HG02973 (cell line): ENCODE results near the gene CHD9NB.

Source experiments
- ATAC-seq: cut with Tn5 transposase; IDR thresholded peaks from one replicate; pipeline ENCODE4 v1.9.1; 2021; ENCODE audit warnings: moderate library complexity; ENCODE audit not compliant: unreplicated experiment

CHD9NB gene

GRCh38 chr16:53052519-53053501 lies at the start of gene CHD9NB:
CHD9NB (minus strand) TSS chr16:53052897; CDS start chr16:53044158, 8,739 bp downstream.
- ATAC-seq = no peak

GRCh38 chr16:53100889-53101288 lies 48.2 kb upstream of the CHD9NB start:
- no peak for ATAC-seq

- ATAC-seq = no peak
These were observed 47.5 kb upstream of the CHD9NB start for GRCh38 chr16:53100131-53100748.

GRCh38 chr16:53099318-53100130 lies 46.8 kb upstream of the CHD9NB start:
- peak; percentile 51 for ATAC-seq

GRCh38 chr16:53098526-53099317 lies 46.0 kb upstream of the CHD9NB start:
- ATAC-seq = peak; percentile 60

- ATAC-seq = no peak
These were observed 44.5 kb upstream of the CHD9NB start for GRCh38 chr16:53097190-53097589.

GRCh38 chr16:53094013-53094630 lies 41.4 kb upstream of the CHD9NB start:
- ATAC-seq = peak; percentile 42

- ATAC-seq = no peak
These were observed 40.6 kb upstream of the CHD9NB start for GRCh38 chr16:53093162-53093744.

GRCh38 chr16:53092284-53092683 lies 39.6 kb upstream of the CHD9NB start:
- no peak for ATAC-seq

GRCh38 chr16:53091466-53092211 lies 38.9 kb upstream of the CHD9NB start:
- peak; percentile 54 for ATAC-seq

GRCh38 chr16:53090591-53091411 lies 38.1 kb upstream of the CHD9NB start:
- ATAC-seq = no peak

GRCh38 chr16:53090286-53090590 lies 37.5 kb upstream of the CHD9NB start:
- ATAC-seq = no peak

- ATAC-seq = no peak
These were observed 37.0 kb upstream of the CHD9NB start for GRCh38 chr16:53089434-53090285.

- ATAC-seq = no peak
These were observed 34.4 kb upstream of the CHD9NB start for GRCh38 chr16:53087101-53087500.

- no peak for ATAC-seq
These were observed 33.3 kb upstream of the CHD9NB start for GRCh38 chr16:53085931-53086421.

GRCh38 chr16:53085369-53085843 lies 32.7 kb upstream of the CHD9NB start:
- ATAC-seq = no peak

- no peak for ATAC-seq
These were observed 32.1 kb upstream of the CHD9NB start for GRCh38 chr16:53084746-53085334.
